Panc1 (cell line): ENCODE data around the gene MFN1. TPM values are rescaled to one million over a fixed set of nuclear protein-coding genes. Genes with fewer than 3 reads are reported as not detected.
A peak's percentile ranks its signal among the peaks of the same experiment; 100 is the strongest.

Source experiments
- ATAC-seq: fragments of 200-7000 bp; cut with Tn5 transposase; 2 replicates; pipeline ENCODE4 v1.9.1; 2020; ENCODE audit warnings: mild to moderate bottlenecking, moderate library complexity
- BruUV-seq: library from RNA; stranded (reverse); fragments of 400-500 nt; replicated peaks from 2 replicates; lab custom pipeline; 2021; lab: Mats Ljungman, UMichigan
- CTCF ChIA-PET: fragments of 300-600 bp; sonication (Branson Sonifier 250); formaldehyde crosslinking; loops from one replicate; lab custom pipeline; 2022; ENCODE audit warnings: antibody characterized with exemption; lab: Charles Lee
- POLR2A ChIA-PET: fragments of 300-600 bp; sonication (Branson Sonifier 250); formaldehyde crosslinking; loops from one replicate; lab custom pipeline; 2022; ENCODE audit warnings: antibody characterized with exemption; lab: Charles Lee
- DNase-seq: peaks from one replicate; pipeline ENCODE4 v3.0.0-alpha.2; 2010; ENCODE audit warnings: low read depth, low spot score
- H3K27ac ChIP-seq: 2 replicates; pipeline ENCODE4 v1.5.1; 2011; ENCODE audit warnings: mild to moderate bottlenecking, low read length, inconsistent platforms
- H3K27me3 ChIP-seq: fragments of 200-500 bp; sonication (Bioruptor generic); 2 replicates; pipeline ENCODE4 v1.6.0; 2014; ENCODE audit warnings: low read length, inconsistent platforms; ENCODE audit not compliant: control insufficient read depth, insufficient read depth
- H3K36me3 ChIP-seq: fragments of 200-500 bp; sonication (Bioruptor generic); 2 replicates; pipeline ENCODE4 v1.5.1; 2014; ENCODE audit warnings: inconsistent platforms, mild to moderate bottlenecking, low read length, moderate library complexity; ENCODE audit not compliant: control insufficient read depth, insufficient read depth
- H3K4me1 ChIP-seq: 2 replicates; pipeline ENCODE4 v1.5.1; 2011; ENCODE audit warnings: inconsistent platforms, mild to moderate bottlenecking, low read length, moderate library complexity; ENCODE audit not compliant: control insufficient read depth, insufficient read depth
- H3K4me3 ChIP-seq, 2 experiments: 2 replicates each; pipeline ENCODE4 v1.5.1; 2011 to 2012; ENCODE audit warnings: low read depth in 2 of 2, low read length in 2 of 2, mild to moderate bottlenecking in 2 of 2, inconsistent platforms in 1 of 2, moderate library complexity in 1 of 2
- H3K9me3 ChIP-seq: fragments of 200-500 bp; sonication (Bioruptor generic); 2 replicates; pipeline ENCODE4 v1.5.1; 2014; ENCODE audit warnings: low read depth, mild to moderate bottlenecking, inconsistent platforms, low read length, moderate library complexity; ENCODE audit not compliant: control insufficient read depth, insufficient read depth
- POLR2AphosphoS5 ChIP-seq: IDR thresholded peaks from 2 replicates; pipeline ENCODE4 v1.6.1; 2012; ENCODE audit warnings: mild to moderate bottlenecking, low read depth, low read length, moderate library complexity
- SIN3A ChIP-seq: IDR thresholded peaks from 2 replicates; pipeline ENCODE4 v1.6.1; 2012; ENCODE audit warnings: low read depth, mild to moderate bottlenecking, low read length, moderate library complexity, borderline replicate concordance; ENCODE audit not compliant: insufficient read depth
- TCF7L2 ChIP-seq: IDR thresholded peaks from 2 replicates; pipeline ENCODE4 v1.6.1; 2011; ENCODE audit warnings: mild to moderate bottlenecking, low read depth, low read length, inconsistent platforms
- in situ Hi-C: cut with HindIII; loops from 2 replicates; pipeline ENCODE4 v1.10.0; 2016; ENCODE audit warnings: low sequenced_read_pairs, low pct_unique_long_range_greater_than_20kb
- intact Hi-C: fragments of 100-400 bp; cut with micrococcal nuclease; formaldehyde crosslinking; loops from one replicate; pipeline ENCODE4 v1.10.0; 2022; ENCODE audit not compliant: unreplicated experiment
- total RNA-seq: library from RNA; stranded (reverse); gene quantifications from one replicate; pipeline ENCODE4 v1.2.1, GENCODE V29; 2021; ENCODE audit not compliant: unreplicated experiment
- TF ChIP-seq, protein P1 (sequence below): fragments of 450-650 bp; IDR thresholded peaks from 2 replicates; pipeline ENCODE4 v1.5.1; 2017; ENCODE audit warnings: mild to moderate bottlenecking
- TF ChIP-seq, protein P2 (sequence below), 2 experiments: IDR thresholded peaks; 2 replicates each; pipeline ENCODE4 v1.6.1; 2011 to 2012; ENCODE audit warnings: low read depth in 2 of 2, control low read depth in 1 of 2, low read length in 1 of 2, mild to moderate bottlenecking in 1 of 2, moderate library complexity in 1 of 2; ENCODE audit not compliant: insufficient read depth in 1 of 2

The MFN1 gene
- total RNA-seq, 1 experiment from 2014 or later: 73.5 TPM

DNA sequence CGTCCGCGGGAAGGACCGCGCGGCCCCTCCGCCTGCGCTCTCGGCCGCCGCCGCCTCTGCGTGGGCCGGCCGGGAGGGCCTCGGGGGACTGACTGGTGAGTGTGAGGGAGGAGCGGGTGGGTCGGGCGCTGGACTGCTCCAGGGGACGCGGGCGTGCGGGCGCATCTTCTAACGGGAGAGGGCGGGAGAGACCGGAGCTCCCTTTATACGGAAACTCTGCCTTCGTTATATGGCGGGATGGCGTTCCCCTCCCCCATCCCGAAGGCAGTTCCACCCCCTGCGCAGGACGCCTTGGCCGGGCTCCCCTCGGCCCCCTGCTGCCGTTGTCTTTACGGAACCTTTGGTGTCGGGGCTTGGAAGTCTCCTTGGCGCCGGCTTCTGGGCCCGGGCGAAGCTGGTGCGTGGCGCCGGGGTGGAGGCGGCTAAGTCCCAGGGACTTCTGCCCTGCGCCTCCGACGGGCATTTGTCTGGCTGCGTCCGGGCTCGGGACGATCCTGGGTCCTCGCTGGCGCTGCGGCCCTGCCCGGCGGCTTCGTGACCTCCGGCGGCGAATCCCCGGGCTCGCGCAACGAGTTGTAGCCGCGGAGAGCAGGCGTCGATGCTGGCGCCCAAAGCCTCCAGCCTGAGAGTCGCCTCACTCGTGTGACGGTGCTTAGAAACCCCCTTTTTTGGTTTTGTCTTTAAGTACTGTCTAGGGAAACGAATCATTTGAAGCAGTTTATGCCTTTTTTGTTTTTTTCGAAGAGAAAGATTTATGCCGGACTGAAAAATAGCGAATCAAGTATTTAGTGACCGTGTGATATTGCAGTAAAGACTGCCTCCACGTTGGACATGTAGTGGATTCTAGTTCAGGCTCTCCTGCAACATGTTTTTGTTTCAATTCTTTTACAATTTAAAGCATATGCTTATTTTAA, 24.1 kb upstream of the MFN1 start:
- Histone ChIP-seq H3K4me1 (peaks cover 20% of the 10 kb centered on the region), H3K36me3 (peaks cover 14% of the 10 kb centered on the region), H3K27ac (peak overlapping the region; percentile 90), H3K4me3 (peak overlapping the region; percentile 87 to 89), H3K9me3 (no peaks in the 10 kb centered on the region), H3K27me3 (no peaks in the 10 kb centered on the region)
- BruUV-seq: no TSS peak
- ATAC-seq: peak; percentile 76
- DNase-seq: no peak
- POLR2A ChIA-PET: no interaction called here
- TF ChIP-seq SIN3A (peak; percentile 81), TCF7L2 (peak; percentile 62; the same call in 1 of the 2 replicates), POLR2AphosphoS5 (no peak)
- TF ChIP-seq, protein P1, sequence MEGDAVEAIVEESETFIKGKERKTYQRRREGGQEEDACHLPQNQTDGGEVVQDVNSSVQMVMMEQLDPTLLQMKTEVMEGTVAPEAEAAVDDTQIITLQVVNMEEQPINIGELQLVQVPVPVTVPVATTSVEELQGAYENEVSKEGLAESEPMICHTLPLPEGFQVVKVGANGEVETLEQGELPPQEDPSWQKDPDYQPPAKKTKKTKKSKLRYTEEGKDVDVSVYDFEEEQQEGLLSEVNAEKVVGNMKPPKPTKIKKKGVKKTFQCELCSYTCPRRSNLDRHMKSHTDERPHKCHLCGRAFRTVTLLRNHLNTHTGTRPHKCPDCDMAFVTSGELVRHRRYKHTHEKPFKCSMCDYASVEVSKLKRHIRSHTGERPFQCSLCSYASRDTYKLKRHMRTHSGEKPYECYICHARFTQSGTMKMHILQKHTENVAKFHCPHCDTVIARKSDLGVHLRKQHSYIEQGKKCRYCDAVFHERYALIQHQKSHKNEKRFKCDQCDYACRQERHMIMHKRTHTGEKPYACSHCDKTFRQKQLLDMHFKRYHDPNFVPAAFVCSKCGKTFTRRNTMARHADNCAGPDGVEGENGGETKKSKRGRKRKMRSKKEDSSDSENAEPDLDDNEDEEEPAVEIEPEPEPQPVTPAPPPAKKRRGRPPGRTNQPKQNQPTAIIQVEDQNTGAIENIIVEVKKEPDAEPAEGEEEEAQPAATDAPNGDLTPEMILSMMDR: no peak
- TF ChIP-seq, protein P2, sequence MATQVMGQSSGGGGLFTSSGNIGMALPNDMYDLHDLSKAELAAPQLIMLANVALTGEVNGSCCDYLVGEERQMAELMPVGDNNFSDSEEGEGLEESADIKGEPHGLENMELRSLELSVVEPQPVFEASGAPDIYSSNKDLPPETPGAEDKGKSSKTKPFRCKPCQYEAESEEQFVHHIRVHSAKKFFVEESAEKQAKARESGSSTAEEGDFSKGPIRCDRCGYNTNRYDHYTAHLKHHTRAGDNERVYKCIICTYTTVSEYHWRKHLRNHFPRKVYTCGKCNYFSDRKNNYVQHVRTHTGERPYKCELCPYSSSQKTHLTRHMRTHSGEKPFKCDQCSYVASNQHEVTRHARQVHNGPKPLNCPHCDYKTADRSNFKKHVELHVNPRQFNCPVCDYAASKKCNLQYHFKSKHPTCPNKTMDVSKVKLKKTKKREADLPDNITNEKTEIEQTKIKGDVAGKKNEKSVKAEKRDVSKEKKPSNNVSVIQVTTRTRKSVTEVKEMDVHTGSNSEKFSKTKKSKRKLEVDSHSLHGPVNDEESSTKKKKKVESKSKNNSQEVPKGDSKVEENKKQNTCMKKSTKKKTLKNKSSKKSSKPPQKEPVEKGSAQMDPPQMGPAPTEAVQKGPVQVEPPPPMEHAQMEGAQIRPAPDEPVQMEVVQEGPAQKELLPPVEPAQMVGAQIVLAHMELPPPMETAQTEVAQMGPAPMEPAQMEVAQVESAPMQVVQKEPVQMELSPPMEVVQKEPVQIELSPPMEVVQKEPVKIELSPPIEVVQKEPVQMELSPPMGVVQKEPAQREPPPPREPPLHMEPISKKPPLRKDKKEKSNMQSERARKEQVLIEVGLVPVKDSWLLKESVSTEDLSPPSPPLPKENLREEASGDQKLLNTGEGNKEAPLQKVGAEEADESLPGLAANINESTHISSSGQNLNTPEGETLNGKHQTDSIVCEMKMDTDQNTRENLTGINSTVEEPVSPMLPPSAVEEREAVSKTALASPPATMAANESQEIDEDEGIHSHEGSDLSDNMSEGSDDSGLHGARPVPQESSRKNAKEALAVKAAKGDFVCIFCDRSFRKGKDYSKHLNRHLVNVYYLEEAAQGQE (IDR thresholded peaks at IDR 0.05; ENCODE audit: insufficient read depth in 1 of 2, low read depth in 2 of 2, low read length in 1 of 2): no peak
- CTCF ChIA-PET: no interaction called here
- in situ Hi-C loops (no loop called here), intact Hi-C loops (loop anchor here (5.0 kb wide), 1 partner anchor 239 kb away; the partner anchor contains the start of gene ACTL6A)

DNA sequence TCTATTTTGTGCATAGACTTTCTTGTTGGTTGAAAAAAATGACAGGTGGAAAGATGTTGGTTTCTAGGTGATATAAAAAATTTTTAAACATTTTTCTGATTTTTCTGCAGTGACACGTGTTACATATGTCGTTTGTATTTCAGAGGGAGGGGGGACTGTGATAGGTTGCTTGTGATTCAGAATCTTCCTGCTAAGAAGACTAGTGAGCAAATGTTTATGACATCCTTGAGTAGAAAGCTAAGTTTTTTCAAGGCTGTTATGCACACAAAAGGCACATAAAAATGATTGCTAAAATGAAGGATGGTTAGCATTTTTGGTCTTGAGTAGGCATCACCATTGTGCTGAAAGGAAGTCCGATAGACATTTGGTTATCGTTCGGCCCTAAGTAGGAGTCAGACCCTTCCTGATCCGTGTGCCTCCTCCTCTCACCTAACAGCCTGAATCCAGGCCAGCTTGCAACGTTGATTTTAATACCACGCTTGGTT, 23.2 kb upstream of the MFN1 start:
- ATAC-seq (no peak), DNase-seq (no peak)
- Histone ChIP-seq H3K9me3 (no peaks in the 10 kb centered on the region), H3K27ac (peak overlapping the region; percentile 90), H3K4me1 (peaks cover 20% of the 10 kb centered on the region), H3K27me3 (no peaks in the 10 kb centered on the region), H3K4me3 (peak overlapping the region; percentile 87 to 89), H3K36me3 (peaks cover 20% of the 10 kb centered on the region)
- in situ Hi-C loops: no loop called here
- intact Hi-C loops: loop anchor here (5.0 kb wide), 1 partner anchor 238 kb away; the partner anchor contains the start of gene ACTL6A
- ChIA-PET CTCF (no interaction called here), POLR2A (no interaction called here)
- TF ChIP-seq, protein P2 (IDR thresholded peaks at IDR 0.05; ENCODE audit: insufficient read depth in 1 of 2, low read depth in 2 of 2, low read length in 1 of 2): no peak
- TF ChIP-seq, protein P1: no peak
- TF ChIP-seq SIN3A (no peak), POLR2AphosphoS5 (no peak), TCF7L2 (no peak)
- BruUV-seq: TSS peak; percentile 83
